ENCODE results near the gene CLMP. TPM values are rescaled to one million over a fixed set of nuclear protein-coding genes. Genes with fewer than 3 reads are reported as not detected.

Gene CLMP
- total RNA-seq, 3 donors from 2014 or later, result 4.7 to 84.9 (median 11.0) TPM

DNA sequence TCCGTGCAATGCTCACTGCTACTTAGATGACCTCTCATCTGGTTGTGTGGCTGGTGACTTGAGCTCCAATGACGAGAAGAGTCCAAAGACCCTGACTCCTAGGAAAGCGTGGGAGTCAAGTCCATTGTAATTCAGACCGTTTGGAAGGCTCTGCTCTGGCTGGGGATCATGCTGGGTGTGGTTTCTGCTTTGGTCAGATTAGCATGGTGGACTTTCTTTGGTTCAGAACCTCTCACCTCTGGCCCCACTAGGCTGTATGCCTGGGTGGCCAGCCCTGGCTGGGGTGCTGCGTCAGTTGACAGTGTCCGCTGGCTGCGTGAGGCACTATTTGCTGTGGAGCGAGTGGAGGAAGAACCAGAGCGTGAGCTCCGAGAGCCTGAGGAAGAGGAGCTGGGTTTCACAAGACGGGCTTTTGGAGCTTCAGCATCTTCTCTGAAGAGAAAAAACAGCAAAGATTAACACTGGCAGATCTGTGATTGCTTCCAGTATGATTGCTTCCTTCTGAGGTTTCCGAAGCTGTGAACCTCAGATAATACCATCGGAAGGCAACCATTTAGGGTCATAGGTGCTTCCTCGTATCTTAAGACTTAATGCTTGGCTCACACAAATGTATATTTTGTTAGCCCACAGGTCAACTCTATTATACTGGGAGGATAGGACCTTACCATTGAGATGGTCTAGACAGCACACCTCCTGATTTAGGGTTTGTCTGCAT is 121.5 kb downstream of the CLMP start:
- H3K4me1 ChIP-seq (ENCODE audit: low read depth), result peaks cover 7% of the 10 kb centered on the region
- intact Hi-C loops (cut with DNase I, micrococcal nuclease), result no loop called here
- no peaks in the 10 kb centered on the region for H3K36me3 ChIP-seq (ENCODE audit: low read depth)
- ATAC-seq, result no peak
- no peak for DNase-seq
- no peaks in the 10 kb centered on the region for H3K9me3 ChIP-seq
- TF ChIP-seq CTCF (IDR thresholded peaks at IDR 0.05), result no peak
- H3K4me3 ChIP-seq, result no peak overlapping the region

DNA sequence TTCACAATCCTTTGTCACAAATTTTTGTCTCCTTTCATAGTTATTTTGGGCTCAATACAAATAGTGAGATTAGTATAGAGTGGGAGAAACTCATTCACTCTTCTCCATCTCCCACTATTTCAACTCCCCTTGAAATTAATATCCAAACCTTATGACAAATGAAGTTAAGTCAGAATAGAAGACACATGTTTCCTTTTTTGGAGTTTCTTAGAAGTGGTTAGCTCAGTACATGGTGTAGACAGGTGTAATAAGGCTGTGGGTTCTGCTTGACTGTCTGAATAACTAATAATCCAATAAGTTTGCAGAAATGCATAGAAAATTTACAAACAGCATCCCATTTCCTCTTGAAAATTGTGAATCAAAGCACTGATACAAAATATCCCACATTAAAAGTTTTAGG is 122.3 kb downstream of the CLMP start:
- H3K36me3 ChIP-seq (ENCODE audit: low read depth), result no peaks in the 10 kb centered on the region
- no peaks in the 10 kb centered on the region for H3K9me3 ChIP-seq
- H3K4me3 ChIP-seq, result no peak overlapping the region
- ATAC-seq, result no peak
- peaks cover 7% of the 10 kb centered on the region for H3K4me1 ChIP-seq (ENCODE audit: low read depth)
- no peak for TF ChIP-seq CTCF (IDR thresholded peaks at IDR 0.05)
- intact Hi-C loops (cut with DNase I, micrococcal nuclease), result no loop called here
- no peak for DNase-seq

DNA sequence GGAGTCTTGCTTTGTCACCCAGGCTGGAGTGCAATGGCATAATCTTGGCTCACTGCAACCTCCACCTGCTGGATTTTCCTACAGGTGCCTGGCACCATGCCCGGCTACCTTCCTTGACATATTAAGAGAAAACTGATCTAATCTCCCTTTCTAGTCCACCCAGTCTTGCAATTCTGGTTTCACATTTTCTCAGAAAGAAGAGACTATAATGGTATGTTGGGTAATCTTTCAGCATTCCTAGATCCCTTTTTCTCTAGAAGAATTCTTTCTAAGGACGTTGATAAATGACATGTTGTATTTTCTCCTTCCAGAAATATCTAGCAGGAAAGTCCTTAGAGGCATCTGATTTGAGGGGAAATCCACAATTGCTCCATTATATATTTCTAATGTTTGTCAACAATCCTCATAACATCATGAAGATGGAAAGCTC is 122.7 kb downstream of the CLMP start:
- DNase-seq (peak in 1 of 3 donors; percentile 43), ATAC-seq (peak; percentile 27)
- intact Hi-C loops (cut with DNase I, micrococcal nuclease), result no loop called here
- H3K4me1 ChIP-seq (ENCODE audit: low read depth), result peaks cover 7% of the 10 kb centered on the region
- TF ChIP-seq CTCF (IDR thresholded peaks at IDR 0.05), result no peak
- H3K9me3 ChIP-seq, result no peaks in the 10 kb centered on the region
- H3K4me3 ChIP-seq, result no peak overlapping the region
- H3K36me3 ChIP-seq (ENCODE audit: low read depth), result no peaks in the 10 kb centered on the region

- TF ChIP-seq CTCF (IDR thresholded peaks at IDR 0.05), result no peak
- ATAC-seq (peak; percentile 75), DNase-seq (no peak)
- no peaks in the 10 kb centered on the region for H3K9me3 ChIP-seq
- H3K36me3 ChIP-seq (ENCODE audit: low read depth), result no peaks in the 10 kb centered on the region
- H3K4me1 ChIP-seq (ENCODE audit: low read depth), result peaks cover 7% of the 10 kb centered on the region
- no peak overlapping the region for H3K4me3 ChIP-seq
- intact Hi-C loops (cut with DNase I, micrococcal nuclease), result no loop called here
Observed at GRCh38 chr11:123069908-123070821, 124.9 kb downstream of the CLMP start.

- no peak for ATAC-seq
- intact Hi-C loops (cut with DNase I, micrococcal nuclease), result no loop called here
- no peak overlapping the region for H3K4me3 ChIP-seq
- H3K4me1 ChIP-seq (ENCODE audit: low read depth), result peaks cover 15% of the 10 kb centered on the region
- TF ChIP-seq CTCF (IDR thresholded peaks at IDR 0.05), result no peak
- H3K9me3 ChIP-seq, result no peaks in the 10 kb centered on the region
- H3K36me3 ChIP-seq (ENCODE audit: low read depth), result peaks cover 7% of the 10 kb centered on the region
- no peak for DNase-seq
Observed at GRCh38 chr11:123065621-123066020, 129.4 kb downstream of the CLMP start.

Measured in mucosa of descending colon (tissue), 3 donors.